ENCODE results near the gene FGF1.

The FGF1 gene

GRCh38 chr5:142655339-142656267 lies 30.3 kb downstream of the FGF1 start:
- Histone ChIP-seq H3K4me3 (ENCODE audit: low read depth, low read length) (no peak overlapping the region), H3K9me3 (ENCODE audit: severe bottlenecking) (no peaks in the 10 kb centered on the region), H3K27ac (no peak overlapping the region), H3K36me3 (no peaks in the 10 kb centered on the region), H3K27me3 (ENCODE audit: insufficient read depth, low read depth, severe bottlenecking) (no peaks in the 10 kb centered on the region)
- TF ChIP-seq, protein P1, sequence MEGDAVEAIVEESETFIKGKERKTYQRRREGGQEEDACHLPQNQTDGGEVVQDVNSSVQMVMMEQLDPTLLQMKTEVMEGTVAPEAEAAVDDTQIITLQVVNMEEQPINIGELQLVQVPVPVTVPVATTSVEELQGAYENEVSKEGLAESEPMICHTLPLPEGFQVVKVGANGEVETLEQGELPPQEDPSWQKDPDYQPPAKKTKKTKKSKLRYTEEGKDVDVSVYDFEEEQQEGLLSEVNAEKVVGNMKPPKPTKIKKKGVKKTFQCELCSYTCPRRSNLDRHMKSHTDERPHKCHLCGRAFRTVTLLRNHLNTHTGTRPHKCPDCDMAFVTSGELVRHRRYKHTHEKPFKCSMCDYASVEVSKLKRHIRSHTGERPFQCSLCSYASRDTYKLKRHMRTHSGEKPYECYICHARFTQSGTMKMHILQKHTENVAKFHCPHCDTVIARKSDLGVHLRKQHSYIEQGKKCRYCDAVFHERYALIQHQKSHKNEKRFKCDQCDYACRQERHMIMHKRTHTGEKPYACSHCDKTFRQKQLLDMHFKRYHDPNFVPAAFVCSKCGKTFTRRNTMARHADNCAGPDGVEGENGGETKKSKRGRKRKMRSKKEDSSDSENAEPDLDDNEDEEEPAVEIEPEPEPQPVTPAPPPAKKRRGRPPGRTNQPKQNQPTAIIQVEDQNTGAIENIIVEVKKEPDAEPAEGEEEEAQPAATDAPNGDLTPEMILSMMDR (IDR thresholded peaks at IDR 0.05; ENCODE audit: low read depth, low read length): peak; percentile 96
- peak; percentile 81 for DNase-seq

- Histone ChIP-seq H3K27ac (no peak overlapping the region), H3K27me3 (ENCODE audit: insufficient read depth, low read depth, severe bottlenecking) (no peaks in the 10 kb centered on the region), H3K36me3 (no peaks in the 10 kb centered on the region), H3K4me3 (ENCODE audit: low read depth, low read length) (no peak overlapping the region), H3K9me3 (ENCODE audit: severe bottlenecking) (no peaks in the 10 kb centered on the region)
- TF ChIP-seq, protein P1 (IDR thresholded peaks at IDR 0.05; ENCODE audit: low read depth, low read length): peak; percentile 31; the same call in 1 of the 2 replicates
- DNase-seq: peak; percentile 37
Measured at GRCh38 chr5:142654578-142655058, 31.3 kb downstream of the FGF1 start.

DNA sequence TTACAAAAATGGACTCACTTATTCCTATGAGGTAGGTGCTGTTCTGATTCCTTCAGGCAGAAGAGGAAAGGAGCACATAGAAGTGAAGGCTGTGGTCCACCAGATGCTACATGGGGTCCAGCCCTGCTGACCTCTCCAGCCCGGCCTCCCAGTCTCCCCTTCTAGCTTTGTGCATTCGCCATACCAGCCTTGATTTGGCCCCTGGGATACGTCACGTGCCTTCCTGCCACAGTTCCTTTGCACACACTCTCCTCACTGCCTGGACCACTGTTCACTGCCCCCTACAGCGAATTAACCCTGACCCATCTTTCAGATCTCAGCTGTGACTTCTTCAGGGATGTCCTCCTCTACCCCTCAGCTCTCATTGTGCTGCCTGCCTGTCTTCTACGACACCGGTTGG lies 32.6 kb downstream of the FGF1 start:
- DNase-seq: no peak
- TF ChIP-seq, protein P1 (IDR thresholded peaks at IDR 0.05; ENCODE audit: low read depth, low read length): no peak
- no peaks in the 10 kb centered on the region for H3K27me3 ChIP-seq (ENCODE audit: insufficient read depth, low read depth, severe bottlenecking)

GRCh38 chr5:142652563-142652962 lies 33.3 kb downstream of the FGF1 start:
- no peak overlapping the region for H3K4me3 ChIP-seq (ENCODE audit: low read depth, low read length)
- H3K9me3 ChIP-seq (ENCODE audit: severe bottlenecking): peaks cover 2% of the 10 kb centered on the region
- TF ChIP-seq, protein P1 (IDR thresholded peaks at IDR 0.05; ENCODE audit: low read depth, low read length): no peak
- no peak for DNase-seq
- no peaks in the 10 kb centered on the region for H3K36me3 ChIP-seq
- no peaks in the 10 kb centered on the region for H3K27me3 ChIP-seq (ENCODE audit: insufficient read depth, low read depth, severe bottlenecking)
- no peak overlapping the region for H3K27ac ChIP-seq

More for the DNA sequence above, 32.6 kb downstream of the FGF1 start:
- H3K9me3 ChIP-seq (ENCODE audit: severe bottlenecking): no peaks in the 10 kb centered on the region
- no peak overlapping the region for H3K4me3 ChIP-seq (ENCODE audit: low read depth, low read length)
- no peaks in the 10 kb centered on the region for H3K36me3 ChIP-seq
- H3K27ac ChIP-seq: no peak overlapping the region

DNA sequence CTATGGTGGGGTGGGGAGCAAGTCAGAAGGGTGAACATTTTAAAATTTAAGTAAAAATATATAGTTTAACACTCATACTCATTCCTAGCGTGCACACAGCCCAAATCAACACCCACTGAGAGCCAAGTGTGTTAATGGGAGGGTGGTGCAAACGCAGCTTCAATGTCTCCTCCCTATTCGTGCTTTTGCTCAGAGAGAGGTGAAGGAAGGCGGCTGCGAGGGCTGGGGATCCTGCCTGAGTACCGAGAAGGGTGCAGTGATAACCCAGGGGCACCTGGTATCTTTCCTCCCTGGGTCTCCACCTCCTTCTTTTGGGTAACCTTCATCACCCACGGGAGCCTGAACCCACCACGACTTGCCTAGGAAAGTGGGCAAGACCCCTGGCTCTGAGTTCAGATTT lies 35.0 kb downstream of the FGF1 start:
- H3K27ac ChIP-seq: no peak overlapping the region
- H3K27me3 ChIP-seq (ENCODE audit: insufficient read depth, low read depth, severe bottlenecking): no peaks in the 10 kb centered on the region
- peaks cover 2% of the 10 kb centered on the region for H3K9me3 ChIP-seq (ENCODE audit: severe bottlenecking)
- no peak overlapping the region for H3K4me3 ChIP-seq (ENCODE audit: low read depth, low read length)
- TF ChIP-seq, protein P1 (IDR thresholded peaks at IDR 0.05; ENCODE audit: low read depth, low read length): no peak
- no peaks in the 10 kb centered on the region for H3K36me3 ChIP-seq
- no peak for DNase-seq
